Testis (tissue), 3 donors: ENCODE measurements around the gene PTPRG. TPM values are rescaled to one million over a fixed set of nuclear protein-coding genes. Genes with fewer than 3 reads are reported as not detected.

Experiments
- DNase-seq: peaks from one replicate; pipeline ENCODE4 v3.0.0-alpha.2; 2019
- H3K27ac ChIP-seq, 2 donors: fragments of 200-600 bp; sonication (generic); one replicate each; pipeline ENCODE4 v1.5.1; 2019
- H3K27me3 ChIP-seq: fragments of 200-600 bp; sonication (generic); one replicate; pipeline ENCODE4 v1.5.1; 2019
- H3K36me3 ChIP-seq: fragments of 200-600 bp; sonication (generic); one replicate; pipeline ENCODE4 v1.5.1; 2017; ENCODE audit warnings: low read depth; ENCODE audit errors: missing control alignments
- H3K4me1 ChIP-seq: fragments of 200-600 bp; sonication (generic); one replicate; pipeline ENCODE4 v1.5.1; 2019
- H3K4me3 ChIP-seq, 2 donors: fragments of 200-600 bp; sonication (generic); one replicate each; pipeline ENCODE4 v1.5.1; 2017 to 2019
- H3K9me3 ChIP-seq: fragments of 200-600 bp; sonication (generic); one replicate; pipeline ENCODE4 v1.5.1; 2017
- POLR2A ChIP-seq: fragments of 450-650 bp; IDR thresholded peaks from one replicate; pipeline ENCODE4 v1.6.1; 2017; ENCODE audit warnings: antibody characterized with exemption, mild to moderate bottlenecking, moderate library complexity
- WGBS, 2 donors: methylation state at CpG; one replicate each; pipeline ENCODE4 v1.1.5; 2018; 5-methylcytosine and 5-hydroxymethylcytosine counted together
- intact Hi-C: fragments of 100-400 bp; cut with DNase I; formaldehyde crosslinking; loops from one replicate; pipeline ENCODE4 v1.15.1; 2023; ENCODE audit warnings: low total_unique reads
- polyA plus RNA-seq: library from polyadenylated mRNA; stranded (reverse); fragments of 350-450 nt; fragmentation: Illumina TruSeq; extraction: RNeasy Lipid Tissue Mini Kit (QIAGEN cat#74804); gene quantifications from one replicate; pipeline ENCODE4 v1.2.3, GENCODE V29; 2014; ENCODE audit warnings: low read depth, low replicate concordance; ENCODE audit not compliant: insufficient read depth
- total RNA-seq, 2 donors: library from RNA; depleted of rRNA; stranded (reverse); fragments of >200 nt; gene quantifications; one replicate each; pipeline ENCODE4 v1.2.3, GENCODE V29; 2016
- TF ChIP-seq, protein P1 (sequence below), 3 experiments: fragments of 450-650 bp in 2 of 3; fragments of 200-600 bp in 1 of 3; sonication (generic) in 1 of 3; IDR thresholded peaks; one replicate each; pipeline ENCODE4 v1.5.1; 2016 to 2019; ENCODE audit warnings: antibody characterized with exemption in 3 of 3, mild to moderate bottlenecking in 2 of 3, moderate library complexity in 1 of 3

PTPRG gene
- total and polyA plus RNA-seq, 3 donors from 2014 or later = 26.3 to 107 (median 75.4) TPM

DNA sequence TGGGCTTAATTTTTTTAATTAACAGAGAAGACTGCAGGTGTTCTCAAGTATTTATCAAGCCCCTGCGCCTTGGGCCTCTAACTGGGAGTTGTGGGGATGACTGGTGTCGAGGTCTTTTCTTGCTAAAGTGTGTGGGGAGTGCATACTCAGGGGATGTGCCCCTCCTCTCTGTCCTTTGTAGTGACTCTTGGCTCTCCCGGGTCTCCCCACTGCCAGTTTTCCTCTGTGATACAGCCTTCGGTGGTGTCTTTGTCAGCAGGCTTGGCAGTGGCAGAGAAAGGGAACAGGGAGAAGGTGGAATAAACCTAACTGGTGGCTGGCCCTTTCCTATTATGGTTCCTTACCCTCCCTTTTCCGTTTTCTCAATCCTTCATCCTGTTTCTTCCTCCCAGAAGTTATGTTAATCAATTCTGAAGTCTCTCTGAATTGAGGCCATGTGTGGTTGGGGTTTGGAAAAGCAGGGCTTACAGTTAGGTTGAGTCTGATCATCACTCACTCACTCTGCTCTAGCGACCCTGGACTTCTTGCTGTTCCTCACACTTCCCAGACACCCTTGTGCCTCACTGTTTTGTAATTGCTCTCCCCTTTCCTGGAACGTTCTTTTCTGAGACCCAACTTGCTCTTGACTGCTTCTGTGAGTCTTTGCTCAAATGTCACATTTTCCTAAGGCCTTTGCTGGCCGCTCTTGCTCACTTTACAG, 158.1 kb downstream of the PTPRG start:
- Histone ChIP-seq H3K9me3 (no peaks in the 10 kb centered on the region), H3K27me3 (no peaks in the 10 kb centered on the region), H3K4me3 (no peak overlapping the region), H3K4me1 (peaks cover 22% of the 10 kb centered on the region), H3K36me3 (no peaks in the 10 kb centered on the region), H3K27ac (peak overlapping the region; percentile 21 to 25)
- intact Hi-C loops = no loop called here
- TF ChIP-seq POLR2A = no peak
- TF ChIP-seq, protein P1, sequence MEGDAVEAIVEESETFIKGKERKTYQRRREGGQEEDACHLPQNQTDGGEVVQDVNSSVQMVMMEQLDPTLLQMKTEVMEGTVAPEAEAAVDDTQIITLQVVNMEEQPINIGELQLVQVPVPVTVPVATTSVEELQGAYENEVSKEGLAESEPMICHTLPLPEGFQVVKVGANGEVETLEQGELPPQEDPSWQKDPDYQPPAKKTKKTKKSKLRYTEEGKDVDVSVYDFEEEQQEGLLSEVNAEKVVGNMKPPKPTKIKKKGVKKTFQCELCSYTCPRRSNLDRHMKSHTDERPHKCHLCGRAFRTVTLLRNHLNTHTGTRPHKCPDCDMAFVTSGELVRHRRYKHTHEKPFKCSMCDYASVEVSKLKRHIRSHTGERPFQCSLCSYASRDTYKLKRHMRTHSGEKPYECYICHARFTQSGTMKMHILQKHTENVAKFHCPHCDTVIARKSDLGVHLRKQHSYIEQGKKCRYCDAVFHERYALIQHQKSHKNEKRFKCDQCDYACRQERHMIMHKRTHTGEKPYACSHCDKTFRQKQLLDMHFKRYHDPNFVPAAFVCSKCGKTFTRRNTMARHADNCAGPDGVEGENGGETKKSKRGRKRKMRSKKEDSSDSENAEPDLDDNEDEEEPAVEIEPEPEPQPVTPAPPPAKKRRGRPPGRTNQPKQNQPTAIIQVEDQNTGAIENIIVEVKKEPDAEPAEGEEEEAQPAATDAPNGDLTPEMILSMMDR (IDR thresholded peaks at IDR 0.05) = no peak
- 70 to 80% methylated on average over 8 of the region's 8 CpGs for WGBS, 2 donors
- DNase-seq = no peak

GRCh38 chr3:61723038-61723437, 161.7 kb downstream of the PTPRG start:
- TF ChIP-seq, protein P1 (IDR thresholded peaks at IDR 0.05) = no peak
- TF ChIP-seq POLR2A = no peak
- Histone ChIP-seq H3K36me3 (no peaks in the 10 kb centered on the region), H3K4me1 (peaks cover 29% of the 10 kb centered on the region), H3K27ac (no peak overlapping the region), H3K9me3 (no peaks in the 10 kb centered on the region), H3K4me3 (no peak overlapping the region), H3K27me3 (no peaks in the 10 kb centered on the region)
- DNase-seq = no peak
- intact Hi-C loops = no loop called here

DNA sequence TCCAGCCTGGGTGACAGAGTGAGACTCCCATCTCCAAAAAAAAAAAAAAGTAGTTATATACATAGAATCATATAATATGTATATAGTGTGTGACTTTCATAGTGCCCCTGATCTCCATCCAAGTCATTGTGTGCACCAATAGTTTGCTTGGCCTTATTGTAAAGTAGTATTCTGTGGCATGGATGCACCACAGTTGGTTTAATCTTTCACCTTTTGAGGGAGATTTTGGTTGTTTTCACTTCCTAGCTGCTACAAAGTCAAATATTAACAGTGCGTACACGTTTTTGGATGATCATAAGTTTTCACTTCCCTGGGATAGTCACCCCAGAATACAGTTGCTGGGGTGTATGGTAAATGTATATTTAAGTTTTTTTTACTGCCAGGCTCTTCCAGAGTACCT, 162.8 kb downstream of the PTPRG start:
- Histone ChIP-seq H3K27me3 (no peaks in the 10 kb centered on the region), H3K36me3 (no peaks in the 10 kb centered on the region), H3K27ac (no peak overlapping the region), H3K9me3 (no peaks in the 10 kb centered on the region), H3K4me3 (no peak overlapping the region), H3K4me1 (peaks cover 18% of the 10 kb centered on the region)
- TF ChIP-seq, protein P1 (IDR thresholded peaks at IDR 0.05) = no peak
- no peak for TF ChIP-seq POLR2A
- DNase-seq = no peak
- WGBS, 2 donors = 65 to 89% methylated on average over 2 of the region's 2 CpGs
- intact Hi-C loops = no loop called here

- intact Hi-C loops = no loop called here
- Histone ChIP-seq H3K9me3 (no peaks in the 10 kb centered on the region), H3K4me3 (no peak overlapping the region), H3K4me1 (peaks cover 15% of the 10 kb centered on the region), H3K27me3 (no peaks in the 10 kb centered on the region), H3K27ac (no peak overlapping the region), H3K36me3 (no peaks in the 10 kb centered on the region)
- no peak for DNase-seq
- 87 to 90% methylated on average over 6 of the region's 6 CpGs for WGBS, 2 donors
- TF ChIP-seq, protein P1 (IDR thresholded peaks at IDR 0.05) = no peak
- no peak for TF ChIP-seq POLR2A
Observed at GRCh38 chr3:61724801-61725200, 163.4 kb downstream of the PTPRG start.

DNA sequence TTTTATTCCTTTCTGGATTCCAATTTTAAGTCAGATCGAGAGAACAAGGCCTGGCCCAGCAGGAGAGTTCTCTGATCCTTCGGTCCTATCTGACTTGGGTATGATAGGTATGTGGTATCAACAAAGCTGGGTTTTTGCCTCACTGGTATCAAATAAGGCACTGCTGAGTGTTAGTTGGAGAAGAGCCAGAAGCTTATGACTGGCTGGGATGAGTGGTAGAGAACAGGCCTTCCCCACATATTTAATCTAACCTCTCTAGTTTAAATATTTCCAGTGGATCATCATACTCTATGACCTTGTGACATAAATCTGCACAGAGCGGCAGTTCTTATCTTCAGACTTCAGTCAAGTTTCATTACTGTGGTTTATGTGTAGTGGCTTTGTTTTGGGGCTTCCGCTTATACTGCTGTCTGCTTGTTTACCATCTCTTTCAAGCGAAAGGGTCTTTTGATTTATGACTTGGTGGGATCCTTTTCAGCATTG, 164.5 kb downstream of the PTPRG start:
- H3K27ac ChIP-seq = peak overlapping the region; percentile 8 to 52
- peaks cover 21% of the 10 kb centered on the region for H3K4me1 ChIP-seq
- TF ChIP-seq, protein P1 (IDR thresholded peaks at IDR 0.05) = no peak
- no peak for TF ChIP-seq POLR2A
- intact Hi-C loops = no loop called here
- WGBS, 2 donors = 57 to 63% methylated on average over 5 of the region's 5 CpGs
- no peak for DNase-seq
- H3K36me3 ChIP-seq = no peaks in the 10 kb centered on the region
- no peaks in the 10 kb centered on the region for H3K9me3 ChIP-seq
- no peak overlapping the region for H3K4me3 ChIP-seq
- no peaks in the 10 kb centered on the region for H3K27me3 ChIP-seq
